Stimulated activated naive B cell treated with anti-CD40 and anti-IgM and Interleukin-4, amounts not matched to agents 10 μg/mL and 1 μg/mL and 100 μg/mL, for 72 hours (primary cell): Measurements from ENCODE around the gene NMRAL1.

ENCODE experiments used
- ATAC-seq, 2 donors: fragments of 150-1000 bp; cut with Tn5 transposase; replicated peaks; 2 replicates each; pipeline ENCODE4 v1.10.0; 2021; ENCODE audit warnings: moderate library complexity in 1 of 2
- DNase-seq: peaks from one replicate; pipeline ENCODE4 v3.0.0; 2021
- H3K27ac Mint-ChIP-seq: one replicate; pipeline ENCODE4 v1.8.0; 2022; ENCODE audit warnings: mild to moderate bottlenecking, mixed read lengths
- H3K27me3 Mint-ChIP-seq, 2 donors: one replicate each; pipeline ENCODE4 v1.8.0; 2022; ENCODE audit warnings: mixed read lengths in 2 of 2
- H3K36me3 Mint-ChIP-seq, 2 donors: one replicate each; pipeline ENCODE4 v1.8.0; 2022; ENCODE audit warnings: mixed read lengths in 2 of 2, mild to moderate bottlenecking in 1 of 2
- H3K4me1 Mint-ChIP-seq, 2 donors: one replicate each; pipeline ENCODE4 v1.8.0; 2022; ENCODE audit warnings: mixed read lengths in 2 of 2, mild to moderate bottlenecking in 1 of 2
- H3K4me3 Mint-ChIP-seq, 2 donors: one replicate each; pipeline ENCODE4 v1.8.0; 2022; ENCODE audit warnings: mild to moderate bottlenecking in 2 of 2, mixed read lengths in 2 of 2, moderate library complexity in 1 of 2
- H3K9me3 Mint-ChIP-seq, 2 donors: one replicate each; pipeline ENCODE4 v1.8.0; 2022; ENCODE audit warnings: mixed read lengths in 2 of 2, mild to moderate bottlenecking in 1 of 2

Gene NMRAL1

DNA sequence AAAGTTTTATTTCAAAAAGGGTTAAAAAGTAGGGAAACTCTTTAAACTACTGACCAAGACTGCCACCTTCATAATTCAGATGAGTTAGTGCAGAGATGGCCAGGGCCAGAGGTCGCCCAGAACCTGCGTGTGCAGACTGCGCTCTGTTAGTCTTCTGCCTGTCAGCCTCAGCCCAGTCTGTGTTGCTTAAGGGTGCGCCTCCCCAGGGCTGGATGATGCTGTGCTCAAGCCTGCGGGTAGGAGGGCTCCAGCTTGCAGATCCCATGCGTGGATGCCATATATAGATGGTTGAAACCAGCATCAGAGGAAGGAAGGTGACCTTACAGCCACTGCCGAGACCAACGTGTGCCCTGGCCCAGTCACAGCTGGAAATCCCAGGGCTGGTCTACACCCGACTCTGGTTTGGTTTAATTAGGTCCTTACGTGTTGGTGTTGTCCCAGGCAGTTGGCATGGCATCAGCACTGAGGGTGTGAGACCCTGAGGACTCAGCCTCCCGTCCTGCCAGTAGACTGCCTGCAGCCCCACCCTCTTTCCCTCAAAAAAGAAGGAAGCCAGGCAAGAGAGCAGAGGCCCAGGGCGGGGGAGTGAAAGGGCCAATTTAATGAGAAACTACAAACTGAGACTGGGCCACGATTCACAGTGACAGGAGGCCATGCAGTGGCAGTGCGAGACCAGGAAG is 36.5 kb upstream of the NMRAL1 start:
- peaks cover 0 to 3% of the 10 kb centered on the region in 2 donors for H3K9me3 Mint-ChIP-seq
- ATAC-seq (no peak), DNase-seq (no peak)
- no peak overlapping the region for H3K4me3 Mint-ChIP-seq
- no peaks in the 10 kb centered on the region for H3K27me3 Mint-ChIP-seq
- H3K4me1 Mint-ChIP-seq: peaks cover 34 to 51% of the 10 kb centered on the region in 2 donors
- H3K36me3 Mint-ChIP-seq: peaks cover 59 to 72% of the 10 kb centered on the region in 2 donors
- peak overlapping the region; percentile 87 for H3K27ac Mint-ChIP-seq

DNA sequence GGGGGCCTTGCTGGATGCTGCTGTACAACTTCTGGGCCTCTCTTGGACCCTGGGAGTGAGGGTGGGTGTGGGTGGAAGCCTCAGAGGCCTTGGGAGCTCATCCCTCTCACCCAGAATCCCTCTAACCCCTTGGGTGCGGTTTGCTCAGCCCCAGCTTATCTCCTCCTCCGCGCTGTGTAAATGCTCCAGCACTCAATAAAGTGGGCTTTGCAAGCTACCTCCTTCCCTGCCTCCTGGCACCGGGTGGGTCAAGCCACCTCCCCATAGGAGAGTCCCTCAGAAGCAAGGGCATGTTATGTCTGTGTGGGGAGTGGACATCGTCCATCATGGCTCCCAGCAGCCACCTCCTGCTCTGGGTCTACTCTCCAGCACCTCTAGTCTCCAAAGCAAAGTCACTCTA is 35.7 kb upstream of the NMRAL1 start:
- Mint-ChIP-seq H3K4me3 (no peak overlapping the region), H3K27ac (no peak overlapping the region), H3K9me3 (no peaks in the 10 kb centered on the region), H3K27me3 (no peaks in the 10 kb centered on the region), H3K36me3 (peaks cover 57 to 73% of the 10 kb centered on the region in 2 donors), H3K4me1 (peaks cover 33 to 51% of the 10 kb centered on the region in 2 donors)
- ATAC-seq: no peak
- no peak for DNase-seq

DNA sequence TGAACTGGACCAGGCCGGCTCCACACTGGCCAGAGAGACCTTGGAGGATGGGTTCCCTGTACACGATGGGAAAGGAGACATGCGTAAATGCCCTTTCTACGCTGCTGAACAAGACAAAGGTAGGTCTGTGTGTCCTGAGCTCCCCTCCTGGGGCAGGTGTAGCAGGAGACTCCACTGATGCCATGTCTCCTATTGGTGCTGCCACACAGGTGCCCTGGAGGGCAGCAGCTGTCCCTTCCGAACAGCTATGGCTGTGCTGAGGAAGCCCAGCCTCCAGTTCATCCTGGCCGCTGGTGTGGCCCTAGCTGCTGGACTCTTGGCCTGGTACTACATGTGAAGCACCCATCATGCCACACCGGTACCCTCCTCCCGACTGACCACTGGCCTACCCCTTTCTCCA is 35.0 kb upstream of the NMRAL1 start:
- Mint-ChIP-seq H3K36me3 (peaks cover 52 to 66% of the 10 kb centered on the region in 2 donors), H3K9me3 (no peaks in the 10 kb centered on the region), H3K4me3 (no peak overlapping the region), H3K4me1 (peaks cover 30 to 51% of the 10 kb centered on the region in 2 donors), H3K27me3 (no peaks in the 10 kb centered on the region), H3K27ac (no peak overlapping the region)
- ATAC-seq (no peak), DNase-seq (no peak)

DNA sequence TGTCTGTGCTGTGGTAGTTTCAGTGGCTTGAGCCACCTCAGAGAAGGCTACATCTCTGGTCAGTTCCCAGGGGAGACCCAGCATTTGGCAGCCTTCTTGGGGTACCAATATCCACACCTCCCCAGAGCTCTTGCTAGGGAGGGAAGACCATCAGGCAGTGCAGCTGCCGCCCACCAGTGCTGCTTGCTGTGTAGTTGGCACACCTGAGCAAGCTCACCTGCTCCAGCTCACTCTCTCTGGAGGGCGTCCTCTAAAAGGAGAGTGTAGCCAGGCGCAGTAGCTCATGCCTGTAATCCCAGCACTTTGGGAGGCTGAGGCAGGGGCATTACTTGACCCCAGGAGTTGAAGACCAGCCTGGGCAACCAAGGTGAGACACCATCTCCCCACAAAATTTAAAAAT is 34.4 kb upstream of the NMRAL1 start:
- H3K4me3 Mint-ChIP-seq: no peak overlapping the region
- ATAC-seq: no peak
- H3K27me3 Mint-ChIP-seq: no peaks in the 10 kb centered on the region
- DNase-seq: no peak
- peaks cover 28 to 51% of the 10 kb centered on the region in 2 donors for H3K4me1 Mint-ChIP-seq
- H3K9me3 Mint-ChIP-seq: no peaks in the 10 kb centered on the region
- H3K27ac Mint-ChIP-seq: no peak overlapping the region
- H3K36me3 Mint-ChIP-seq: peaks cover 52 to 62% of the 10 kb centered on the region in 2 donors

DNA sequence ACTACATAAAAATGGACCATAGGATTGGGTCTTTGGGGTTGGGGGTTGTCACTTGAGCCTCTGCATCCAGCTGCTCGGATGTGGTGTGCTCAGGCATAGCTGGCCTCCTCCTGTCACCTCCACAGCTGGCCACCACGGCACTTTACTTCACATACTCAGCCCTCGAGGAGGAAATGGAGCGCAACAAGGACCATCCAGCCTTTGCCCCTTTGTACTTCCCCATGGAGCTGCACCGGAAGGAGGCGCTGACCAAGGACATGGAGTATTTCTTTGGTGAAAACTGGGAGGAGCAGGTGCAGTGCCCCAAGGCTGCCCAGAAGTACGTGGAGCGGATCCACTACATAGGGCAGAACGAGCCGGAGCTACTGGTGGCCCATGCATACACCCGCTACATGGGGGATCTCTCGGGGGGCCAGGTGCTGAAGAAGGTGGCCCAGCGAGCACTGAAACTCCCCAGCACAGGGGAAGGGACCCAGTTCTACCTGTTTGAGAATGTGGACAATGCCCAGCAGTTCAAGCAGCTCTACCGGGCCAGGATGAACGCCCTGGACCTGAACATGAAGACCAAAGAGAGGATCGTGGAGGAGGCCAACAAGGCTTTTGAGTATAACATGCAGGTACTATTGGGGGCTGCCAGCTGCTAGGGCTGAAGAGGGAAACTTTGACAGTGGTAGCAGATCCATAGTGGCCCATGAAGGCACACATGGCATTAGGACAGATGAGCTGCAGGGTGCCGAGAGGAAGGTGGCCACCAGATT is 33.3 kb upstream of the NMRAL1 start:
- DNase-seq (no peak), ATAC-seq (no peak)
- Mint-ChIP-seq H3K4me3 (no peak overlapping the region), H3K36me3 (peaks cover 44 to 55% of the 10 kb centered on the region in 2 donors), H3K27ac (peak overlapping the region; percentile 37), H3K27me3 (no peaks in the 10 kb centered on the region), H3K9me3 (no peaks in the 10 kb centered on the region), H3K4me1 (peaks cover 28 to 52% of the 10 kb centered on the region in 2 donors)

DNA sequence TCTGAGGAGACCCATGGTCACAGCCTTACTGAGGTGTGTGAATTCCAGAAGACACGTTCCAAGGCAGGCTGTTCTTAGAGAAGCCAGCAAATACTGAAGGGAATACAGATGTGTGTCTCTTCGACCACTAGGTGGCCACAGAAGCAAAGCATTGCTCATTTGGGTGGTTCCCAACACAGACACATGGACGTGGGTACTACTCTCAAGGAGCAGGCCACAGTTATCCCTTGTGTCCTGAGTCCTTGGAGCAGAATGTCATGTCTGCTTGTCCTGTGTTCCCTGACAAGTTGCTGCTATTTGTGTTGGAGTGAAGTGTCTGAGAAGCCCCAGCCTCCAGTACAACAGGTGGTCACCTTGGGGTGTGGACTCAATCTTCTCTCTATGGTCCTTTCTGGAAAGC is 32.0 kb upstream of the NMRAL1 start:
- no peaks in the 10 kb centered on the region for H3K9me3 Mint-ChIP-seq
- peak overlapping the region; percentile 43 to 51 for H3K4me3 Mint-ChIP-seq
- DNase-seq: peak; percentile 37
- peaks cover 25 to 49% of the 10 kb centered on the region in 2 donors for H3K4me1 Mint-ChIP-seq
- peak overlapping the region; percentile 92 for H3K27ac Mint-ChIP-seq
- H3K36me3 Mint-ChIP-seq: peaks cover 35 to 41% of the 10 kb centered on the region in 2 donors
- peak; percentile 61 to 62 for ATAC-seq
- H3K27me3 Mint-ChIP-seq: no peaks in the 10 kb centered on the region

DNA sequence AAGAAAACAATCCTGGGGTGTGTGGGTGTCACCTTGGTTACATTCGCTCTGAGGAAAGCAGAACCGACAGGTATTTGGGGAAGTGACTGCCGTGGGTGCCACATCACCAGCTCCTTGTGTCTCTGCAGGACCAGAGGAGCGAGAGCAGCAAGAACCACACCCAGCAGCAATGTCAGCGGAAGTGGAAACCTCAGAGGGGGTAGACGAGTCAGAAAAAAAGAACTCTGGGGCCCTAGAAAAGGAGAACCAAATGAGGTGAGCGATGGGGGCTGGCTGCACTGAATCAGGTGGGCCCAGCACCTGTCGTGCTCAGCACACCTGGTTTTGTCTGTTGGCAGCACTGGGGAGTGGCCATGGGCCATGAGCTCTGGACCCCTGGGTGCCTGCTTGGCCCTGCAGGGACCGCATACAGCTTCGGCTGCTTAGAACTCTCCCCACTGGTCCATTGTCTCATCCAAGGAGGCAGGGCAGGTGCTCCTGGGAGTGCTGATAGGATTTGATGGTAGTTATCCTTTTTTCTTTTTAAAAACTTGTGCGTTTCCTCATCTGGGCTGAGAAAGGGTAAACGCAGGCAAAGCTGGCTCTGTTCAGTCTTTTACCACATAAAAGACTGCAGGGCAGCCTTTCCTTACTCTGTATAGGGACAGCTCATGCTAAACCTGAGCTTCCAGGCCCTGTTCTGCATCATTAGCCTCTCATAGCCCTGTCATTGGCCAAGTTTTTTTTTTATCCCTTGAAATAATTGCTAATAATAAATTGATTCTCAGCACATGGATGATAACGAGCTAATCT is 31.1 kb upstream of the NMRAL1 start:
- Mint-ChIP-seq H3K4me1 (peaks cover 22 to 58% of the 10 kb centered on the region in 2 donors), H3K36me3 (peaks cover 26 to 32% of the 10 kb centered on the region in 2 donors), H3K4me3 (peak overlapping the region; percentile 63), H3K27me3 (no peaks in the 10 kb centered on the region), H3K9me3 (no peaks in the 10 kb centered on the region), H3K27ac (peak overlapping the region; percentile 94)
- peak; percentile 85 for DNase-seq
- ATAC-seq: peak; percentile 98

DNA sequence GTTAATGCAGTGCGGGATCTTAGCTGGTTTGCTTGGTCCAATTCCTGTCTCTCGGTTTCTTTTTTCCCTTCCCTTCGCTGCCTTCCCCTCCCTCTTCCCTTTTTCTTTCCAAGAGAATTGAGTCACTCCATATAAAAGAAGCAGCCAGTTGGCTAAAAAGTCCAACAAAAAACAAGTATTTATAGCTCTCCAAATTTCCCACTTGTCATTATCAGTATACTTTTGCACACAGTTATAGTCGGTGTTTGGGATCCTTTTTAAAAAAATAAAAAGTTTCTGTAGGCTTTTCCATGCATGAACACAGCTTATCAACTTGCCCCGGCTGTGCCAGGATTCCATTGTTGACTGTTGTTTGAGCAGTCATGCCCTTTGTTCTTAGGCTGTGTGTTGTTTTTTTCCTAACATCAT is 26.6 kb upstream of the NMRAL1 start:
- Mint-ChIP-seq H3K9me3 (no peaks in the 10 kb centered on the region), H3K27ac (no peak overlapping the region), H3K4me3 (no peak overlapping the region), H3K4me1 (peaks cover 30 to 60% of the 10 kb centered on the region in 2 donors), H3K36me3 (peaks cover 8 to 20% of the 10 kb centered on the region in 2 donors), H3K27me3 (no peaks in the 10 kb centered on the region)
- no peak for DNase-seq
- ATAC-seq: no peak

DNA sequence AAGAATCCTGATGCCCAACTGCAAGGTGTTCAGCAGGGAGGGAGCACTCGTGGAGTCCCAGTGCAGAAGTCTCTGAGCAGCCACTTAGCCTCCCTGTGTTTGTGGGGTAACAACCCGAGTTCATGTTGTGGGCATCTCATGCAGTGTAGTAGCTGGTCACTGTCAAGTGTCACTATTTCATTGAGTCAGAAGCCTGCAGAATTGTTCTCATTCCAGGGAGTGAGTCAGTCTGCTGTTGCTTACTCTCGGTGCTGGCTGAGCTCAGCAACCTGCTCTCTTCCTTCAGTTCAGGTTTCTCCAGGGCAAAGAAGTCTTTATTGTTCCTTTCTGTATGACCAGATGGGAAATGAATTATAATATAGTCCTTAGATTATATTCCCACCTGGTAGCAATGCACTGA is 25.8 kb upstream of the NMRAL1 start:
- H3K27me3 Mint-ChIP-seq: no peaks in the 10 kb centered on the region
- ATAC-seq: no peak
- H3K9me3 Mint-ChIP-seq: no peaks in the 10 kb centered on the region
- peaks cover 25 to 54% of the 10 kb centered on the region in 2 donors for H3K4me1 Mint-ChIP-seq
- no peak for DNase-seq
- peaks cover 9 to 15% of the 10 kb centered on the region in 2 donors for H3K36me3 Mint-ChIP-seq
- H3K27ac Mint-ChIP-seq: no peak overlapping the region
- H3K4me3 Mint-ChIP-seq: no peak overlapping the region

DNA sequence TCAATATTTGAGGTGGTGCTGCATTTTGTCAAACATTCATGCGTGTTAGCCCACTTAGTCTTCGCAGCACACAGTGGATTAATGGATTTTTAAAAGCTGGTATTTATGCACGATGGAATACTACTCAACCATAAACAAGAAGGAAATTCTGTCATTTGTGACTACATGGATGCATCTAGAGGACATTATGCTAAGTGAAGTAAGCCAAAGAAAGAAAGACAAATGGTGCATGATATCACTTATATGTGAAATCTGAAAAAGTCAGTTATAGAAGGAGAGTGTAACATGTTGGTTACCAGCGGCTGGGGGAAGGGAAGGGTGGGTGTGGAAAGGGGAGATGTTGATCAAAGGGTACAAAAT is 24.8 kb upstream of the NMRAL1 start:
- ATAC-seq (no peak), DNase-seq (no peak)
- H3K4me3 Mint-ChIP-seq: no peak overlapping the region
- no peak overlapping the region for H3K27ac Mint-ChIP-seq
- no peaks in the 10 kb centered on the region for H3K27me3 Mint-ChIP-seq
- H3K4me1 Mint-ChIP-seq: peaks cover 21 to 47% of the 10 kb centered on the region in 2 donors
- H3K36me3 Mint-ChIP-seq: peaks cover 9 to 14% of the 10 kb centered on the region in 2 donors
- H3K9me3 Mint-ChIP-seq: no peaks in the 10 kb centered on the region

DNA sequence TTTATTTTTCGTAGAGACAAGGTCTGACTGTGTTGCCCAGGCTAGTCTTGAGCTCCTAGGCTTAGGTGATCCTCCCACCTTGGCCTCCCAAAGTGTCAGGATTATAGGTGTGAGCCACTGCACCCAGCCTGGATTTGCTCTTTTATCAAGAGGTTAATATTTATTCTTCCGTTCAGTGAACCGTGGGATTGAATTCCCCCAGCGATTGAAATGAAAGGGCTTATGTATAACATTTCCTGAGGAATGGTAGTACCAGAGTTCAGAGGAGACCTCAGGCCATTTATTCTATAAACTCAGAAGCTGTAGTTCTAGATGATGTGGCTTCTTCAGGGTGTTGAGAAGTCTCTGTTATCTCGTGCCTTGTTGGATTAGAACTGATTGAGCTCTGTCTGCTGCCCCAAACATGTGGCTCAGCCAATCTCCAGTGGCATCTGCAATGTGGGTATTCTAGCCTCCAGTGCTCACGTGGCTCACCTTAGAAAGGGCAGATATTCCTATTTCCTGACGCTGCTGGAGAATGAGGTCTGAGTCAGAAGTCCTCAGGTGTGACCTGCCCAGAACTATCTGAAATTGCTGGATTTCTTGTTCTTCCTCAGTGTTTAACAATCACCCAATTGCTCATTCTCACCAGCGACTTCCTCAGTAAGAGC is 24.2 kb upstream of the NMRAL1 start:
- ATAC-seq (no peak), DNase-seq (no peak)
- Mint-ChIP-seq H3K9me3 (no peaks in the 10 kb centered on the region), H3K36me3 (peaks cover 9 to 14% of the 10 kb centered on the region in 2 donors), H3K27me3 (no peaks in the 10 kb centered on the region), H3K27ac (no peak overlapping the region), H3K4me1 (peaks cover 18 to 42% of the 10 kb centered on the region in 2 donors), H3K4me3 (no peak overlapping the region)

DNA sequence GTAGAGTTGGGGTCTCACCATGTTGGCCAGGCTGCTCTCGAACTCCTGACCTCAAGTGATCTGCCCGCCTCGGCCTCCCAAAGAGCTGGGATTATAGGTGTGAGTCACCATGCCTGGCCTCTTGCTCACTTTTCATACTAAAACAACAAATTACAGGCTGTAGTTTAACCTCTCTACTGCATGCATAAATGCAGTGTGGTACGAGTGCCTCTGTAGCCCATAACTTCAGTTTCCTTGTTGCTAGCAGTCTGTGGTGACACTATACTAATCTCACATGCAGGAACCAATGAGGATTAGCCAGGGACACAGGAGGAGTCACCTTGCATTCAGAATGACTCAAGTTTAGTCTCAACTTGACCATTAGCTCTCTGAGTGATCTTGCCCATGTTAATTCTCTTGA is 21.9 kb upstream of the NMRAL1 start:
- peaks cover 15 to 34% of the 10 kb centered on the region in 2 donors for H3K4me1 Mint-ChIP-seq
- ATAC-seq (no peak), DNase-seq (no peak)
- no peaks in the 10 kb centered on the region for H3K27me3 Mint-ChIP-seq
- H3K27ac Mint-ChIP-seq: peak overlapping the region; percentile 20
- no peaks in the 10 kb centered on the region for H3K9me3 Mint-ChIP-seq
- no peak overlapping the region for H3K4me3 Mint-ChIP-seq
- peaks cover 12 to 21% of the 10 kb centered on the region in 2 donors for H3K36me3 Mint-ChIP-seq

DNA sequence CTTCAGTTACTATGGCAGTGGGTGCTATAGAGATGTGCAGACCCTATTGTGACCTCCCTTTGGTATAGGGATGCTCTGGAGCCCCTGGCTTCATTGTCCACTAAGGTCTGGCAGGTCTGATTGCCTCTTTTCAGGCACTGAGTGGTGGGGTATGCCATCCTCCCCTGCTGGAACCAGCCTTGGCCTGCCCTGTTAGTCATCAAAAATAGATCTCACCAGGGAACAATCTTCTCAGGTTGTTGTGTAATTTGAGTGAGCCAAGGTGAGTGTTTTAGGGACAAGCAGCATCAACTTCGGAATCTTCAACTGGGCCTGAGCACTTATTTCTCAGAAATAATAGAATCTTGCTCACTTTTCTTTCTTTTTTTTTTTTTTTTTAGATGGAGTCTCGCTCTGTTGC is 21.3 kb upstream of the NMRAL1 start:
- Mint-ChIP-seq H3K27me3 (no peaks in the 10 kb centered on the region), H3K4me3 (no peak overlapping the region), H3K4me1 (peaks cover 15 to 31% of the 10 kb centered on the region in 2 donors), H3K9me3 (no peaks in the 10 kb centered on the region), H3K36me3 (peaks cover 12 to 21% of the 10 kb centered on the region in 2 donors), H3K27ac (peak overlapping the region; percentile 20)
- ATAC-seq (no peak), DNase-seq (no peak)
